ENCODE measurements around the gene PIGL.

DNA sequence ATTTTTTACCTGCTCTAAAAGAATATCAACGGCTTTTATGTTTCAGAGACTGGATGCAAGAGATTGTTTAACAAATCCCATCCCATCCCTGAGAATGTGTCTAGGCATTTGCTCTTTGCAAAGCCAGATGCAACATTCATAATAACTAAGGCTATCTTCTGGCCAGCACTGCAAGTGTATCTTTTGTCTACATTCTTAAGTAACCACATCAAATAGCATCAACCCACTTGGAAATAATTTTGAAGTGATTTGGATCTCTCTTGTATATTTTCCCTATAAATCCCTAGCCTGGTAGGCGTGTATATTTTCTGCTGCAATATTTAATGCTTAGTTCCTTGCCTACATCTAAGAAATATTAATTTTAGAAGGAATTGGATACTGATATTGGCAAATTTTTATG lies 64.3 kb downstream of the PIGL start:
- TF ChIP-seq MAFK (IDR thresholded peaks at IDR 0.05; ENCODE audit: low read depth, low read length) (no peak), POLR2A (IDR thresholded peaks at IDR 0.05; ENCODE audit: low read depth, low read length) (no peak)
